Neural crest cell (in vitro differentiated cells): Measurements from ENCODE around the gene RP9. TPM values are rescaled to one million over a fixed set of nuclear protein-coding genes. Genes with fewer than 3 reads are reported as not detected.

Source experiments
- DNase-seq: peaks from one replicate; pipeline ENCODE4 v3.0.0; 2021; ENCODE audit warnings: low read depth, mixed read lengths, low spot score
- H3K27ac Mint-ChIP-seq: one replicate; pipeline ENCODE4 v1.8.0; 2021; ENCODE audit warnings: mild to moderate bottlenecking, mixed read lengths; ENCODE audit not compliant: unreplicated experiment
- H3K27me3 Mint-ChIP-seq: 2 replicates; pipeline ENCODE4 v1.8.0; 2021; ENCODE audit warnings: low read depth, mild to moderate bottlenecking, mixed read lengths
- H3K36me3 Mint-ChIP-seq: 2 replicates; pipeline ENCODE4 v1.8.0; 2021; ENCODE audit warnings: low read depth, mild to moderate bottlenecking, mixed read lengths
- H3K4me1 Mint-ChIP-seq: 2 replicates; pipeline ENCODE4 v1.8.0; 2021; ENCODE audit warnings: mixed read lengths
- H3K4me3 Mint-ChIP-seq: one replicate; pipeline ENCODE4 v1.8.0; 2021; ENCODE audit warnings: mild to moderate bottlenecking, mixed read lengths
- H3K9me3 Mint-ChIP-seq: 2 replicates; pipeline ENCODE4 v1.8.0; 2021; ENCODE audit warnings: mixed read lengths
- CTCF ChIP-seq: fragments of 200-600 bp; sonication (generic); conservative IDR thresholded peaks from 2 replicates; pipeline ENCODE4 v1.5.0; 2021; ENCODE audit warnings: antibody characterized with exemption, mild to moderate bottlenecking
- total RNA-seq: library from RNA; stranded (reverse); gene quantifications from 2 replicates; pipeline ENCODE4 v1.2.1, GENCODE V29; 2021

Gene RP9
- total RNA-seq, 1 donor from 2014 or later = 27.5 TPM

GRCh38 chr7:33130184-33130583 lies 21.0 kb upstream of the RP9 start:
- no peak for DNase-seq
- Mint-ChIP-seq H3K27me3 (no peaks in the 10 kb centered on the region), H3K36me3 (no peaks in the 10 kb centered on the region), H3K4me1 (peaks cover 33% of the 10 kb centered on the region), H3K4me3 (peak overlapping the region; percentile 98), H3K27ac (no peak overlapping the region), H3K9me3 (no peaks in the 10 kb centered on the region)
- TF ChIP-seq CTCF = no peak

- TF ChIP-seq CTCF = no peak
- DNase-seq = no peak
- H3K27ac Mint-ChIP-seq = peak overlapping the region; percentile 60
- H3K4me1 Mint-ChIP-seq = peaks cover 33% of the 10 kb centered on the region
- no peaks in the 10 kb centered on the region for H3K27me3 Mint-ChIP-seq
- no peaks in the 10 kb centered on the region for H3K36me3 Mint-ChIP-seq
- H3K4me3 Mint-ChIP-seq = peak overlapping the region; percentile 98
- H3K9me3 Mint-ChIP-seq = no peaks in the 10 kb centered on the region
Observed at GRCh38 chr7:33129806-33130153, 20.6 kb upstream of the RP9 start.

GRCh38 chr7:33128990-33129805 lies 20.0 kb upstream of the RP9 start, which contains the start of gene BBS9:
BBS9 (plus strand) TSS chr7:33129564; CDS start chr7:33146253, 16,689 bp downstream.
- Mint-ChIP-seq H3K27ac (peak within 1 kb of the TSS; percentile 60), H3K27me3 (no peaks in the 10 kb centered on the region), H3K4me1 (peaks cover 33% of the 10 kb centered on the region), H3K4me3 (peak within 1 kb of the TSS; percentile 98), H3K9me3 (no peaks in the 10 kb centered on the region), H3K36me3 (no peaks in the 10 kb centered on the region)
- DNase-seq = peak; percentile 89
- TF ChIP-seq CTCF = peak; percentile 35

GRCh38 chr7:33128631-33128989 lies 19.4 kb upstream of the RP9 start:
- H3K4me1 Mint-ChIP-seq = peaks cover 33% of the 10 kb centered on the region
- H3K4me3 Mint-ChIP-seq = peak overlapping the region; percentile 98
- no peaks in the 10 kb centered on the region for H3K27me3 Mint-ChIP-seq
- H3K9me3 Mint-ChIP-seq = no peaks in the 10 kb centered on the region
- TF ChIP-seq CTCF = no peak
- no peak for DNase-seq
- H3K27ac Mint-ChIP-seq = peak overlapping the region; percentile 43
- H3K36me3 Mint-ChIP-seq = no peaks in the 10 kb centered on the region

- Mint-ChIP-seq H3K4me3 (no peak overlapping the region), H3K36me3 (no peaks in the 10 kb centered on the region), H3K27ac (no peak overlapping the region), H3K4me1 (peaks cover 31% of the 10 kb centered on the region), H3K9me3 (no peaks in the 10 kb centered on the region), H3K27me3 (no peaks in the 10 kb centered on the region)
- no peak for DNase-seq
- TF ChIP-seq CTCF = no peak
Observed at GRCh38 chr7:33127085-33127484, 17.9 kb upstream of the RP9 start.
